Parathyroid adenoma (tissue), 2 donors: ENCODE data around the gene SLC4A11.

ENCODE experiments used
- H2AFZ ChIP-seq: fragments of 300-600 bp; sonication (generic); one replicate; pipeline ENCODE4 v1.7.0; 2017; ENCODE audit warnings: antibody characterized with exemption, mild to moderate bottlenecking
- H3K27ac ChIP-seq: fragments of 300-600 bp; sonication (generic); one replicate; pipeline ENCODE4 v1.7.0; 2017
- H3K27me3 ChIP-seq: fragments of 300-600 bp; sonication (generic); one replicate; pipeline ENCODE4 v1.7.0; 2017; ENCODE audit warnings: low read length; ENCODE audit not compliant: control insufficient read depth, insufficient read depth
- H3K36me3 ChIP-seq: fragments of 300-600 bp; sonication (generic); one replicate; pipeline ENCODE4 v1.7.0; 2017; ENCODE audit warnings: low read length; ENCODE audit not compliant: control insufficient read depth, insufficient read depth
- H3K4me1 ChIP-seq: fragments of 300-600 bp; sonication (generic); one replicate; pipeline ENCODE4 v1.7.0; 2017; ENCODE audit warnings: control low read depth
- H3K4me2 ChIP-seq: fragments of 300-600 bp; sonication (generic); one replicate; pipeline ENCODE4 v1.7.0; 2017; ENCODE audit warnings: low read length
- H3K4me3 ChIP-seq: fragments of 300-600 bp; sonication (generic); one replicate; pipeline ENCODE4 v1.7.0; 2017; ENCODE audit warnings: low read depth, low read length
- H3K79me2 ChIP-seq: fragments of 300-600 bp; sonication (generic); one replicate; pipeline ENCODE4 v1.7.0; 2017; ENCODE audit warnings: control low read depth
- H3K9ac ChIP-seq: fragments of 300-600 bp; sonication (generic); one replicate; pipeline ENCODE4 v1.7.0; 2017; ENCODE audit warnings: mild to moderate bottlenecking
- H3K9me3 ChIP-seq: fragments of 300-600 bp; sonication (generic); one replicate; pipeline ENCODE4 v1.7.0; 2017; ENCODE audit warnings: low read length; ENCODE audit not compliant: control insufficient read depth
- TF ChIP-seq, protein P1 (sequence below): fragments of 300-600 bp; sonication (generic); IDR thresholded peaks from one replicate; pipeline ENCODE4 v1.7.0; 2017; ENCODE audit warnings: antibody characterized with exemption, mild to moderate bottlenecking
- donor health status: primary hyperparathyroidism.

Gene SLC4A11

DNA sequence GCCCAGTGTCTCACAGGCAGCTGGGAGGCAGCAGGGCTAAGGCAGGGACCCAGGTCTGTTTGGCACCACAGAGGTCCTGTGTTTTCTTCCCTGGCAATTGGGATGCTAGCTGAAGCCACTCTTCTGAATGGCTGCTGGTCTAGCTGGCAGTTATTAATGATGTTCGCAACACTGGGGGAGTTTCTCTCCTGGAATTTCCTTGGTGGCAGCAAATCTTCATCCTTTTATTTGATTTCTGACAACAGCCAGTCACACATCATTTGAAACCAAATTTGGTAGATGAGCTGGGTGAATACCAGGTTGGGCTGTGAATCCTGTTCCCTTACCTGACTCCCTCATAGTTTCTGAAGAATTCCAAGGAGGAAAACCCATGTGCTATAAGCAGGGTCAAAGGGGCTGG, 40.8 kb upstream of the SLC4A11 start:
- no peaks in the 10 kb centered on the region for H3K36me3 ChIP-seq
- H3K9me3 ChIP-seq = no peaks in the 10 kb centered on the region
- H3K27me3 ChIP-seq = no peaks in the 10 kb centered on the region
- no peaks in the 10 kb centered on the region for H3K79me2 ChIP-seq
- no peak overlapping the region for H3K4me3 ChIP-seq
- H2AFZ ChIP-seq = no peak overlapping the region
- H3K4me1 ChIP-seq = no peaks in the 10 kb centered on the region
- H3K9ac ChIP-seq = no peak overlapping the region
- TF ChIP-seq, protein P1, sequence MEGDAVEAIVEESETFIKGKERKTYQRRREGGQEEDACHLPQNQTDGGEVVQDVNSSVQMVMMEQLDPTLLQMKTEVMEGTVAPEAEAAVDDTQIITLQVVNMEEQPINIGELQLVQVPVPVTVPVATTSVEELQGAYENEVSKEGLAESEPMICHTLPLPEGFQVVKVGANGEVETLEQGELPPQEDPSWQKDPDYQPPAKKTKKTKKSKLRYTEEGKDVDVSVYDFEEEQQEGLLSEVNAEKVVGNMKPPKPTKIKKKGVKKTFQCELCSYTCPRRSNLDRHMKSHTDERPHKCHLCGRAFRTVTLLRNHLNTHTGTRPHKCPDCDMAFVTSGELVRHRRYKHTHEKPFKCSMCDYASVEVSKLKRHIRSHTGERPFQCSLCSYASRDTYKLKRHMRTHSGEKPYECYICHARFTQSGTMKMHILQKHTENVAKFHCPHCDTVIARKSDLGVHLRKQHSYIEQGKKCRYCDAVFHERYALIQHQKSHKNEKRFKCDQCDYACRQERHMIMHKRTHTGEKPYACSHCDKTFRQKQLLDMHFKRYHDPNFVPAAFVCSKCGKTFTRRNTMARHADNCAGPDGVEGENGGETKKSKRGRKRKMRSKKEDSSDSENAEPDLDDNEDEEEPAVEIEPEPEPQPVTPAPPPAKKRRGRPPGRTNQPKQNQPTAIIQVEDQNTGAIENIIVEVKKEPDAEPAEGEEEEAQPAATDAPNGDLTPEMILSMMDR = no peak
- H3K27ac ChIP-seq = no peak overlapping the region
- no peak overlapping the region for H3K4me2 ChIP-seq

DNA sequence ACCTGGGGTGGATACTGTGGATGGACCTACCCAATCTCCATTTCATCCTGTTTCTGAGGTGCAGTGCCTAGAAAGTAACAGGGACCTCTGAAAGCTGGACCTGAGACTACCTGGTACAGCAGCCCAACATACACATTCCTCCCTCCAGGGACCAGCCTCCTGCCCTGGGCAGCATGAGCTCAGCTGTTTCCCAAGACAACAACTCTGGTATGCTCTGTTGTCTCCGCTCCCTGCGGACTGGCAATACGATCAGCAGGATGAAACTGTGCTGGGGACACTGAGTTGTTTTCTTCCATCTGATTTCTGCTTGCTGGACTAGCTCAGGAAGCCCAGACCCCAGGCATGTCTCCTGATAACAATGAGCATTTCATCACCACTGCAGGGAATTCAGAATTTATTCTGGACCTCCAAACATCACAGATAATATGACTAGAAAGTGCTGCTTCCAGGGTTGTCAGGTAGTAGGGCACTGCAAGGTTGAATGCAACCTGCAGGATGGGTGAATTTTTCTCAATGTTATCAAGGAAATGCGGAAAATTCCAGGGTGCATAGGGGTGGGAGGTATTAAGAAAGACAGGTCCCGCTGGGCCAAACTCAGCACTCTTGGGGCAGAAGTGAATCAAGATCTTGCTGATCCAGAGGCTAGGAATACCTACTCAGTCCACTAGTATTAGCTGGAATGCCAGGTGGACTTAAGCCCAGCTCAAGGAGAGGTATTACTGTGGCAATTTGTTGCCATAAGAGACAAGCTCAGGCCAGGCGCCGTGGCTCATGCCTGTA, 38.9 kb upstream of the SLC4A11 start:
- no peak overlapping the region for H3K27ac ChIP-seq
- H3K9me3 ChIP-seq = no peaks in the 10 kb centered on the region
- no peaks in the 10 kb centered on the region for H3K27me3 ChIP-seq
- TF ChIP-seq, protein P1 = no peak
- no peak overlapping the region for H3K4me3 ChIP-seq
- H3K9ac ChIP-seq = no peak overlapping the region
- H3K4me1 ChIP-seq = no peaks in the 10 kb centered on the region
- no peak overlapping the region for H2AFZ ChIP-seq
- no peaks in the 10 kb centered on the region for H3K36me3 ChIP-seq
- H3K4me2 ChIP-seq = no peak overlapping the region
- no peaks in the 10 kb centered on the region for H3K79me2 ChIP-seq

DNA sequence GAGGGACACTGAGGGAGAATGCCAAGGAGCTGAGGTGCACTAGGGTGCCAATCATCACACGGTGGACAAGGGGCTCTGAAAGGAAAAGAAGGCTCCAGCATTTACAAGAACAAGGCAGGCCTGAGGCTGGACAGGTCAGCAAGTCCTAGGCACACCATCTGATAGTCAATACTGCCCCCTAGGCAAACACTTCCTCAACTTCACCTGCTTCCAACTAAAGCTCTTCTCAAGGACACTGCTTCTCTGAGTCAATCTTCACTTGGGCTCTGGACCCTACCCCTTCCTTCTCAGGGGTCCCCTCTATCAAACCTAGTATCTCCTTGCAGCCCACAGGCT, 37.7 kb upstream of the SLC4A11 start:
- H3K36me3 ChIP-seq = no peaks in the 10 kb centered on the region
- no peaks in the 10 kb centered on the region for H3K4me1 ChIP-seq
- H3K4me3 ChIP-seq = no peak overlapping the region
- H2AFZ ChIP-seq = no peak overlapping the region
- no peaks in the 10 kb centered on the region for H3K9me3 ChIP-seq
- no peak overlapping the region for H3K27ac ChIP-seq
- H3K27me3 ChIP-seq = no peaks in the 10 kb centered on the region
- TF ChIP-seq, protein P1 = no peak
- H3K79me2 ChIP-seq = no peaks in the 10 kb centered on the region
- no peak overlapping the region for H3K4me2 ChIP-seq
- no peak overlapping the region for H3K9ac ChIP-seq

DNA sequence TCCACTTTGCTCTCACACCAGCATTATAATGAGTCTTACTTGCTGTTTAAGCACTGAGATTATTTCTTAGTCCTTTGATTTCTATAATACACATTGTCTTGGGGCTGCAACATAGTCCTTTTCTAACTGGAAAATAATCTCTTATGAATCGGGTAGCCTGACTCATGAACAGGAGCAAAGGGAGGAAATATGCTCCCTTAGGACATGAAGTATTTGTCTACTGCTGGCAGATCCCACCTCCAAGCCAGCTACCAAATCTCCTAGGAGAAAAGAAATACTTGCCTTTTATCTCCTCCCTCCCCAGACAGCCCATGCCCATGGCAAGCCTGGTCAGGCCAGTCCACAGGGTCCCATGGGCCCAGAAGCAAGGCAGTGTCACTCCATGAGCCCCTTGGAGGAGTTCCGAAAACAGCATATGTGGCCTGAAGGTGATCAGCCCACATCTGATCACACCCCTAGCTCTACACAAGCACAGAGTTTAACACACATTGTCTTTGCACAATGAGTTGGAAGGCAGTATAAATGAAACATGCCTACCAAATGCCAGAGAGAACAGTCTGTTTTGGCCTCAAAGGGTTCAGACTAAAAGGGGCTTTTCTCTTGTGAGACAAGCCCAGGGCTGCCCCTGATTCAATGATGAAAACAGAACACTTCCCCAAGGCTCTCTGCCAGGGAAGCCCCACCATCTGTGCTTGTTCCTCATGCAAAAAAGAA, 37.1 kb upstream of the SLC4A11 start:
- Histone ChIP-seq H3K4me2 (no peak overlapping the region), H3K36me3 (no peaks in the 10 kb centered on the region)

More for the DNA sequence above, 37.1 kb upstream of the SLC4A11 start:
- H3K4me3 ChIP-seq = no peak overlapping the region
- TF ChIP-seq, protein P1 = no peak
- no peaks in the 10 kb centered on the region for H3K79me2 ChIP-seq
- no peaks in the 10 kb centered on the region for H3K4me1 ChIP-seq
- H3K9ac ChIP-seq = no peak overlapping the region
- no peaks in the 10 kb centered on the region for H3K9me3 ChIP-seq
- no peak overlapping the region for H3K27ac ChIP-seq
- H2AFZ ChIP-seq = no peak overlapping the region
- no peaks in the 10 kb centered on the region for H3K27me3 ChIP-seq
